ENCODE results near the gene PPP4R1. TPM values are rescaled to one million over a fixed set of nuclear protein-coding genes. Genes with fewer than 3 reads are reported as not detected.
"Not testable (repeated sequence)": the region's sequence is repeated elsewhere in the genome, so short reads cannot be mapped to it uniquely, and the experiment has no call there.

Gene PPP4R1
- polyA plus RNA-seq, 1 donor from 2014 or later, result 127 TPM

GRCh38 chr18:9608728-9609127, 5.6 kb downstream of the PPP4R1 start:
- Histone ChIP-seq H3K4me3 (ENCODE audit: low read length) (no peak overlapping the region), H2AFZ (ENCODE audit: low read depth, low read length) (no peak overlapping the region), H4K20me1 (ENCODE audit: insufficient read depth) (no peaks in the 10 kb centered on the region), H3K9me2 (ENCODE audit: insufficient read depth, low read length) (no peaks in the 10 kb centered on the region), H3F3A (ENCODE audit: insufficient read depth, low read length, poor library complexity, severe bottlenecking) (peaks cover 4% of the 10 kb centered on the region), H3K79me2 (replicated peaks; ENCODE audit: insufficient read depth, low read length) (peaks cover 89% of the 10 kb centered on the region), H3K27me3 (ENCODE audit: insufficient read depth, low read depth, low read length) (no peaks in the 10 kb centered on the region), H3K27ac (ENCODE audit: low read length) (no peak overlapping the region), H3K4me2 (ENCODE audit: low read length) (no peak overlapping the region), H3K36me3 (ENCODE audit: insufficient read depth, low read length) (no peaks in the 10 kb centered on the region), H3K9me3 (ENCODE audit: low read length) (no peaks in the 10 kb centered on the region), H3K9ac (ENCODE audit: low read length) (no peak overlapping the region)
- TF ChIP-seq, protein P1, sequence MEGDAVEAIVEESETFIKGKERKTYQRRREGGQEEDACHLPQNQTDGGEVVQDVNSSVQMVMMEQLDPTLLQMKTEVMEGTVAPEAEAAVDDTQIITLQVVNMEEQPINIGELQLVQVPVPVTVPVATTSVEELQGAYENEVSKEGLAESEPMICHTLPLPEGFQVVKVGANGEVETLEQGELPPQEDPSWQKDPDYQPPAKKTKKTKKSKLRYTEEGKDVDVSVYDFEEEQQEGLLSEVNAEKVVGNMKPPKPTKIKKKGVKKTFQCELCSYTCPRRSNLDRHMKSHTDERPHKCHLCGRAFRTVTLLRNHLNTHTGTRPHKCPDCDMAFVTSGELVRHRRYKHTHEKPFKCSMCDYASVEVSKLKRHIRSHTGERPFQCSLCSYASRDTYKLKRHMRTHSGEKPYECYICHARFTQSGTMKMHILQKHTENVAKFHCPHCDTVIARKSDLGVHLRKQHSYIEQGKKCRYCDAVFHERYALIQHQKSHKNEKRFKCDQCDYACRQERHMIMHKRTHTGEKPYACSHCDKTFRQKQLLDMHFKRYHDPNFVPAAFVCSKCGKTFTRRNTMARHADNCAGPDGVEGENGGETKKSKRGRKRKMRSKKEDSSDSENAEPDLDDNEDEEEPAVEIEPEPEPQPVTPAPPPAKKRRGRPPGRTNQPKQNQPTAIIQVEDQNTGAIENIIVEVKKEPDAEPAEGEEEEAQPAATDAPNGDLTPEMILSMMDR (IDR thresholded peaks at IDR 0.05; ENCODE audit: poor library complexity, severe bottlenecking), result no peak
- no peak for TF ChIP-seq SMC3 (conservative IDR thresholded peaks at IDR 0.05; ENCODE audit: poor library complexity)
- TF ChIP-seq, protein P2, sequence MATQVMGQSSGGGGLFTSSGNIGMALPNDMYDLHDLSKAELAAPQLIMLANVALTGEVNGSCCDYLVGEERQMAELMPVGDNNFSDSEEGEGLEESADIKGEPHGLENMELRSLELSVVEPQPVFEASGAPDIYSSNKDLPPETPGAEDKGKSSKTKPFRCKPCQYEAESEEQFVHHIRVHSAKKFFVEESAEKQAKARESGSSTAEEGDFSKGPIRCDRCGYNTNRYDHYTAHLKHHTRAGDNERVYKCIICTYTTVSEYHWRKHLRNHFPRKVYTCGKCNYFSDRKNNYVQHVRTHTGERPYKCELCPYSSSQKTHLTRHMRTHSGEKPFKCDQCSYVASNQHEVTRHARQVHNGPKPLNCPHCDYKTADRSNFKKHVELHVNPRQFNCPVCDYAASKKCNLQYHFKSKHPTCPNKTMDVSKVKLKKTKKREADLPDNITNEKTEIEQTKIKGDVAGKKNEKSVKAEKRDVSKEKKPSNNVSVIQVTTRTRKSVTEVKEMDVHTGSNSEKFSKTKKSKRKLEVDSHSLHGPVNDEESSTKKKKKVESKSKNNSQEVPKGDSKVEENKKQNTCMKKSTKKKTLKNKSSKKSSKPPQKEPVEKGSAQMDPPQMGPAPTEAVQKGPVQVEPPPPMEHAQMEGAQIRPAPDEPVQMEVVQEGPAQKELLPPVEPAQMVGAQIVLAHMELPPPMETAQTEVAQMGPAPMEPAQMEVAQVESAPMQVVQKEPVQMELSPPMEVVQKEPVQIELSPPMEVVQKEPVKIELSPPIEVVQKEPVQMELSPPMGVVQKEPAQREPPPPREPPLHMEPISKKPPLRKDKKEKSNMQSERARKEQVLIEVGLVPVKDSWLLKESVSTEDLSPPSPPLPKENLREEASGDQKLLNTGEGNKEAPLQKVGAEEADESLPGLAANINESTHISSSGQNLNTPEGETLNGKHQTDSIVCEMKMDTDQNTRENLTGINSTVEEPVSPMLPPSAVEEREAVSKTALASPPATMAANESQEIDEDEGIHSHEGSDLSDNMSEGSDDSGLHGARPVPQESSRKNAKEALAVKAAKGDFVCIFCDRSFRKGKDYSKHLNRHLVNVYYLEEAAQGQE (IDR thresholded peaks at IDR 0.05; ENCODE audit: borderline replicate concordance), result no peak

DNA sequence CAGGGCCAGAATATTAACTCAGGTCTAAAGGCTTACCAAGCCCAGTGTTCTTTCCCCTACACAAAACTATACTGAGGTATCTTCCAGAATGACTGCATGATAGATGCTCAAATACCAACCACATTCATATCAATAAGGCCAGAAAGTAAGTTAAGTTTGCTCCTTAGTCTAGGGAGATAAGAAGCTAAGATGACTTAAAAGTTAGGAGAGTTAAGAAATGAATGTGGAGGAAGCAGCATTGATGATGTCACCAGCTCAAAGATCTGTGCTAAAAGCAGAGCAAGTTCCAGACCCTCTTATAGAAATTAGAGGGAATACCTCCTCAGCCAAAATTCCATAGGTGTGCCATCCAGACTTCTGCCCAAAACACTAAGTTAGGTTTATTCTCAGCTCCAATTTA, 6.1 kb downstream of the PPP4R1 start:
- Histone ChIP-seq H3K4me2 (ENCODE audit: low read length) (no peak overlapping the region), H3K79me2 (replicated peaks; ENCODE audit: insufficient read depth, low read length) (peaks cover 89% of the 10 kb centered on the region), H3K9me2 (ENCODE audit: insufficient read depth, low read length) (no peaks in the 10 kb centered on the region), H3K9me3 (ENCODE audit: low read length) (no peaks in the 10 kb centered on the region), H2AFZ (ENCODE audit: low read depth, low read length) (no peak overlapping the region), H3K27ac (ENCODE audit: low read length) (no peak overlapping the region), H3K4me3 (ENCODE audit: low read length) (no peak overlapping the region), H4K20me1 (ENCODE audit: insufficient read depth) (no peaks in the 10 kb centered on the region), H3K36me3 (ENCODE audit: insufficient read depth, low read length) (no peaks in the 10 kb centered on the region), H3F3A (ENCODE audit: insufficient read depth, low read length, poor library complexity, severe bottlenecking) (peaks cover 4% of the 10 kb centered on the region), H3K27me3 (ENCODE audit: insufficient read depth, low read depth, low read length) (no peaks in the 10 kb centered on the region), H3K9ac (ENCODE audit: low read length) (no peak overlapping the region)
- TF ChIP-seq MXI1 (conservative IDR thresholded peaks at IDR 0.05; ENCODE audit: poor library complexity, severe bottlenecking) (no peak), EP300 (conservative IDR thresholded peaks at IDR 0.05; ENCODE audit: poor library complexity, severe bottlenecking) (no peak), RAD21 (conservative IDR thresholded peaks at IDR 0.05) (no peak), POLR2AphosphoS5 (IDR thresholded peaks at IDR 0.05) (no peak), SMC3 (conservative IDR thresholded peaks at IDR 0.05; ENCODE audit: poor library complexity) (no peak), TAF1 (IDR thresholded peaks at IDR 0.05; ENCODE audit: low read depth) (no peak), EZH2 (IDR thresholded peaks at IDR 0.05; ENCODE audit: borderline replicate concordance, insufficient read depth, low read length, poor library complexity, severe bottlenecking) (no peak)
- TF ChIP-seq, protein P1 (IDR thresholded peaks at IDR 0.05; ENCODE audit: poor library complexity, severe bottlenecking), result no peak
- TF ChIP-seq, protein P2 (IDR thresholded peaks at IDR 0.05; ENCODE audit: borderline replicate concordance), result no peak

DNA sequence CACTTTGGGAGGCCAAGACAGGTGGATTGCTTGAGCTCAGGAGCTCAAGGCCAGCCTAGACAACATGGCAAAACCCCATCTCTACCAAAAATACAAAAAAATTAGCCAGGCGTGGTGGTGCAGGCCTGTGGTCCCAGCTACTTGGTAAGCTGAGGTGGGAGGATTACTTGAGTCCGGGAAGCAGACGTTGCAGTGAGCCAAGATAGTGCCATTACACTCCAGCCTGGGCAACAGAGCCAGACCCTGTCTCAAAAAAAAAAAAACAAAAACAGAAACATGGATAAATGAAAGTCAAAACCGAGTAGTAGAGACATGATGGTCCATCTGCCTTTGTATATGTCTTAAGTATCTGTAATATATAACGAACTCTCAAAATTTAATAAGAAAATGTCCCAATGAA, 7.2 kb downstream of the PPP4R1 start:
- not testable (repeated sequence) for H3K4me3 ChIP-seq (ENCODE audit: low read length); H4K20me1 ChIP-seq (ENCODE audit: insufficient read depth); H3K27me3 ChIP-seq (ENCODE audit: insufficient read depth, low read depth, low read length); H3K36me3 ChIP-seq (ENCODE audit: insufficient read depth, low read length); H3K27ac ChIP-seq (ENCODE audit: low read length); H3K4me2 ChIP-seq (ENCODE audit: low read length); H3K9me3 ChIP-seq (ENCODE audit: low read length); H3F3A ChIP-seq (ENCODE audit: insufficient read depth, low read length, poor library complexity, severe bottlenecking); H3K9me2 ChIP-seq (ENCODE audit: insufficient read depth, low read length); H2AFZ ChIP-seq (ENCODE audit: low read depth, low read length); H3K9ac ChIP-seq (ENCODE audit: low read length)
- peaks cover 85% of the 10 kb centered on the region for H3K79me2 ChIP-seq (replicated peaks; ENCODE audit: insufficient read depth, low read length)

Data from neural cell (in vitro differentiated cells).